Aorta (tissue), 5 donors: ENCODE measurements around the gene CATSPER1. TPM values are rescaled to one million over a fixed set of nuclear protein-coding genes. Genes with fewer than 3 reads are reported as not detected.
A peak's percentile ranks its signal among the peaks of the same experiment; 100 is the strongest.

Source experiments
- ATAC-seq: fragments of 200-7000 bp; cut with Tn5 transposase; one replicate; pipeline ENCODE4 v1.9.1; 2022; ENCODE audit warnings: moderate library complexity; ENCODE audit not compliant: low FRiP score
- DNase-seq, 2 donors: peaks; one replicate each; pipeline ENCODE4 v3.0.0-alpha.2; 2020
- H3K27ac ChIP-seq, 2 donors: one replicate each; pipeline ENCODE4 v1.5.1; 2013; ENCODE audit warnings: low read length in 2 of 2, mild to moderate bottlenecking in 2 of 2, moderate library complexity in 2 of 2, control low read depth in 1 of 2, inconsistent platforms in 1 of 2, low read depth in 1 of 2
- H3K27me3 ChIP-seq, 2 donors: one replicate each; pipeline ENCODE4 v1.6.1; 2013; ENCODE audit warnings: control low read depth in 1 of 2, low read length in 1 of 2, mild to moderate bottlenecking in 1 of 2, moderate library complexity in 1 of 2; ENCODE audit not compliant: insufficient read depth in 2 of 2, control insufficient read depth in 1 of 2
- H3K36me3 ChIP-seq, 2 donors: one replicate each; pipeline ENCODE4 v1.6.1; 2013; ENCODE audit warnings: control low read depth in 1 of 2, low read length in 1 of 2, mild to moderate bottlenecking in 1 of 2; ENCODE audit not compliant: insufficient read depth in 2 of 2, control insufficient read depth in 1 of 2
- H3K4me1 ChIP-seq, 2 donors: one replicate each; pipeline ENCODE4 v1.6.1; 2013; ENCODE audit warnings: low read length in 2 of 2, control low read depth in 1 of 2, mild to moderate bottlenecking in 1 of 2, moderate library complexity in 1 of 2; ENCODE audit not compliant: insufficient read depth in 2 of 2, control insufficient read depth in 1 of 2
- H3K4me3 ChIP-seq, 2 donors: one replicate each; pipeline ENCODE4 v1.5.1; 2013; ENCODE audit warnings: low read length in 2 of 2, control low read depth in 1 of 2, mild to moderate bottlenecking in 1 of 2
- H3K9me3 ChIP-seq: one replicate; pipeline ENCODE4 v1.6.1; 2013; ENCODE audit warnings: mild to moderate bottlenecking, low read length; ENCODE audit not compliant: control insufficient read depth
- WGBS, 2 donors: extraction: QIAGEN DNeasy Blood & Tissue Kit; methylation state at CpG; one replicate each; pipeline ENCODE4 v1.1.7; 2013; 5-methylcytosine and 5-hydroxymethylcytosine counted together
- intact Hi-C, 2 donors: fragments of 100-400 bp; cut with DNase I; formaldehyde crosslinking; loops; one replicate each; pipeline versions ENCODE4 v1.14.2 to v1.15.0; 2022
- polyA plus RNA-seq, 2 donors: library from polyadenylated mRNA; stranded (reverse); fragments of 200-250 nt; gene quantifications; one replicate each; pipeline ENCODE4 v1.2.3, GENCODE V29; 2013
- total RNA-seq, 2 donors: library from RNA; stranded (reverse); fragmentation: NEBNext Ultra II Directional; extraction: Animal tissue kit (Norgen Biotek cat#: 25700); gene quantifications; one replicate each; pipeline ENCODE4 v1.2.1, GENCODE V29; 2021
- donor health status: healthy with polysubstance abuse.
- donor health status: Bipolar disorder and iron deficiency.
- donor health status: DM: no; HTN: no; CAD: no.
- donor health status: DM: no; HTN: no; CAD: no.
- donor health status: DM: yes; HTN: yes; CAD: no.

Gene CATSPER1
- total and polyA plus RNA-seq, 4 donors: 0.10 to 1.2 (median 1.0) TPM; not detected in 1

DNA sequence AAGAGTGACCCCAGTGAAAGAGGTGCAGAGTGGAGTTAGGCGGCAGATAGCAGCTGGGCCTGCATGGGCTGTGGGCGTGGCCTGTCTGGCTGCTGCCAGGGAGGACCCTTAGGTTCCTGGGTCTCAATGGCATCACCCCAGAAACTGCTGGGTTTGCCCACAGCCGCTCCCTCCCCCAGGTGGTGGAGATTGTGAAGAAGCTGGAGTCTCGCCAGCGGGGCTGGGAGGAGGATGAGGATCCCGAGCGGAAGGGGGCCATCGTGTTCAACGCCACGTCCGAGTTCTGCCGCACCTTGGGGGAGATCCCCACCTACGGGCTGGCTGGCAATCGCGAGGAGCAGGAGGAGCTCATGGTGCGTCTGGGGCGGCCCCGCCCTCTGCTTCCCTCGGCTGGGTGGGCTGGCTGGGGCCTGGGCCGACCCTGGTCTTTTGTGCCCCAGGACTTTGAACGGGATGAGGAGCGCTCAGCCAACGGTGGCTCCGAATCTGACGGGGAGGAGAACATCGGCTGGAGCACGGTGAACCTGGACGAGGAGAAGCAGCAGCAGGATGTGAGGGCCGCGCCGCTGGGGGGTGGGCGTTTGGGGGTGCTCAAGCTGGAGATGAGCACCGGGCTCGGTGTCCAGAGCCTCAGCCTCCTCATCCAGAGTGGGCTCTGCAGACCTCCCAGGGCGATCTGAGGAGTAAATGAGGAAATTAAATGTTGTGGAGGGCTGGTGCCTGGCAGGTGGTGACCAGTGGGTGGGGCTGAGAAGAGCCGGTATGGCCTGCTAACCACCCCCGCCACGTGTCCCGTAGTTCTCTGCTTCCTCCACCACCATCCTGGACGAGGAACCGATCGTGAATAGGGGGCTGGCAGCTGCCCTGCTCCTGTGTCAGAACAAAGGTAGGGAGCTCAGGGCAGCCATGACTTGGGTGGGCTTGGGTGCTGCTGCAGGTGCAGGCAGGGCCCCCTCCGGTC lies 49.8 kb downstream of the CATSPER1 start:
- Histone ChIP-seq H3K4me3 (no peak overlapping the region), H3K4me1 (no peaks in the 10 kb centered on the region), H3K27ac (no peak overlapping the region), H3K9me3 (no peaks in the 10 kb centered on the region), H3K27me3 (no peaks in the 10 kb centered on the region), H3K36me3 (peaks cover 3 to 9% of the 10 kb centered on the region in 2 donors)
- 83 to 84% methylated on average over 43 of the region's 43 CpGs for WGBS, 2 donors
- intact Hi-C loops: no loop called here
- no peak for DNase-seq
- peak; percentile 16 for ATAC-seq

DNA sequence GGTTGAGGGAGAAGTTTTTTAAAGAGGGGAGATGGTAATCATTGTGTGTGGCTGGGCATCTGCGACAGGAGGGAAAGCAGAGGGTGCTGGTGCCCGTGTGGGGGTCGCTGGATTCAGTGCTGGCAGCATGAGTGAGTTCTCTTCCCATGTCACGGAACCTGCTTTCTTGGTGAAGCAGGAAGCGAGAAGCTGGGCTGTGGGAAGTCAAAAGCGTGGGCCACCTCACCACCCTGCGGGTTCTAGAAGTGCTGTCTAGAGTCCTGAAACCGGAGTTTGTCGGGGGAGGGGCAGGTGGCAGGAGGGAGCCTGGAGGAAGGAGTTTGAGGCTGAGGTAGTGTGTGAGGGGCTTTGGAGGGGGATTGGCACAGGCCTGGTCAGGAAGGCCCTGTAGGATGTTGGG lies 50.5 kb downstream of the CATSPER1 start:
- Histone ChIP-seq H3K27ac (no peak overlapping the region), H3K27me3 (no peaks in the 10 kb centered on the region), H3K4me3 (no peak overlapping the region), H3K4me1 (no peaks in the 10 kb centered on the region), H3K9me3 (no peaks in the 10 kb centered on the region), H3K36me3 (peaks cover 3 to 9% of the 10 kb centered on the region in 2 donors)
- 89 to 91% methylated on average over 9 of the region's 9 CpGs for WGBS, 2 donors
- ATAC-seq (no peak), DNase-seq (peak in 1 of 2 donors; percentile 33)
- intact Hi-C loops: no loop called here

DNA sequence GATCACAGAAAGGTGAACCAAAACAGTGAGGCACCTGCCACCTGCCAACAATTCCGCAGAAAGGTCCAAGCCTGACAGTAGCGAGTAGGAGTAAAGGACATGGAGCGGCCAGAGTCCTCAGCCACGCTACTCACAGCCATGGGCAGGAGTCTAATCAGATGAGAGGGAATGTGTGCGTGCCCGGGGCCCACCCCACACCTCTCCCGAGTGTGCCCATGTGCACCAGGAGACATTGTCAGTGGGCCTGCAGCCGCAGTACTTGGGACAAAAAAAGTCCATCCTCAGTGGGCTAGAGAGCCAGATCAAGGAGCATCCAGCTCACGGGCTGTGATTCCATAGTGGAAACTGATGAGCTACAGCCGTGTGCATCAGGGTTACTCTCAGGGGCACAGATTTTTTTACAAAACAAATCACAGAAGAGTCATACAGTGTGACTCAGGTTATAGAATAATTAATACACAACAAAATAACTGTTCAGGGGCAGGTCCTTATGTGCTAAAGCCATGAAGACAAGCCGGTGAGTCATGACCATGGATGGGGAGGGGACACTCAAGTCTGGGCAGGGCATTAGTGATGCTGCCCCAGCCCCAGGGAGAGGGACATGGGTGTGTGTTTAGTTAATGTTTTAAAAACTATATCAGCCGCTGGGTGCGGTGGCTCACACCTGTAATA lies 52.7 kb downstream of the CATSPER1 start:
- DNase-seq (no peak), ATAC-seq (no peak)
- no peak overlapping the region for H3K27ac ChIP-seq
- WGBS, 2 donors: 92 to 94% methylated on average over 13 of the region's 13 CpGs
- no peaks in the 10 kb centered on the region for H3K9me3 ChIP-seq
- H3K4me3 ChIP-seq: no peak overlapping the region
- no peaks in the 10 kb centered on the region for H3K4me1 ChIP-seq
- no peaks in the 10 kb centered on the region for H3K27me3 ChIP-seq
- intact Hi-C loops: no loop called here
- H3K36me3 ChIP-seq: peaks cover 3 to 9% of the 10 kb centered on the region in 2 donors

DNA sequence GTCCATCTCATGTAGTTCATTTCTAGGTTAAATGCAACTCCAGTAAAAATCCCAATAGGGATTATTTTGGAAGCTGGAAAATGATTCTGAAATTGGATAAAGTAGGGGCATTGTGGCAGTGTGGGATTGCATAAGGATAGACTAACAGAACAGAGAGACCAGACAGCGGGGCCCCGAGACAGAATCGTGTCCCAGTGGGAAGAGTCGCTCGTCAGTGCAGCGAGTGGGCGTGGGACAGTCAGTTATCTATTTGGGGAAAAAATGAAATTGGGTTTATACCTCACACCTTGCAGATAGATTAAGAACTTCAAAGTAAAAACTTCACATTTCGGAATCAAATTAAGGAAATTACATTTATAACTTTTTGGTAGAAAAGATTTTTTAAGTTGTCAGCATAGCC lies 54.2 kb downstream of the CATSPER1 start:
- Histone ChIP-seq H3K9me3 (no peaks in the 10 kb centered on the region), H3K4me1 (no peaks in the 10 kb centered on the region), H3K36me3 (peaks cover 0 to 6% of the 10 kb centered on the region in 2 donors), H3K4me3 (no peak overlapping the region), H3K27ac (no peak overlapping the region), H3K27me3 (no peaks in the 10 kb centered on the region)
- no peak for ATAC-seq
- intact Hi-C loops: no loop called here
- no peak for DNase-seq
- WGBS, 2 donors: 93 to 94% methylated on average over 8 of the region's 8 CpGs

DNA sequence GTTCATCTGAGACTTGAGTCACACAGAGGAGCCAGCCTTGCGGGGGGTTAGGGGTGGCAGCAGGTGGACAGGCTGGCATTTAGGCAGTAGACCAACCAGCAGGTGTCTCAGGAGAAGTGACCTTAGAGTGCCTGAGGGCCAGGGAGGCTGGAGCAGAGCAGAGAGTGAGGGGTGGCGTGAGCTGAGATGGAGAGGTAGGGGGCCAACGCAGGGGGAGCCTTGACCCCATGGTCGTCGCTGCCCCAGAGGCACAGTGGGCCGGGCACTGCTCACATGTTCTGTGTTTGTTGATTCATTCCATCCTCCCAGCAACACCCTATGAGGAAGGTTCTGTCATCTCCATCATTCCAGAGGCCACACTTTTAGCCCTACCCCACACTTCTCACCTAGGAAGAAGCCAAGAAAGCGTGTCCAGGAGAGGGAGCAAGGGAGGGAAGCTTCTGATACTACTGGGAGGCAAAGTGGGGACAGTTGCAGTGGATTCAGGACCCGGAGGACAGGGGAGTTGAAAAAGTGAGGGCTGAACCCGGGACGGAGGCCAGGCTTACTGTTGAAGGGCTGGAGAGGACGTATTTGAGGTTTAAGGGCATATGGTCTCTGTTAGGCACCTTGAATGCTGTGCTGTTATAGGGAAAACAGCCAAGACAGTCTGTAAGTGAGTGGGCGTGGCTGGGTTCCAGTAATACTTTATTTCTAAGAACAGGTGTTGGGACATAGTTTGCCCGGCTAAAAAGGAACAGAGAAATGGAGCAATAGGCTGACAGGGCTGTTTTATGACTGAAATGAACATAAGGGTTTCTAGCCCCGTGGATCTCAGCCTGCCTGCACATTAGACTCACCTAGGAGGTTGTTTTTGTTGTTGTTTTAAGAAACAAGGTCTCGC lies 57.4 kb downstream of the CATSPER1 start:
- WGBS, 2 donors: 81 to 83% methylated on average over 15 of the region's 15 CpGs
- peak; percentile 23 for ATAC-seq
- Histone ChIP-seq H3K4me3 (no peak overlapping the region), H3K9me3 (no peaks in the 10 kb centered on the region), H3K27me3 (no peaks in the 10 kb centered on the region), H3K27ac (no peak overlapping the region), H3K36me3 (peaks cover 0 to 20% of the 10 kb centered on the region in 2 donors), H3K4me1 (no peaks in the 10 kb centered on the region)
- DNase-seq: no peak
- intact Hi-C loops: loop anchor here in 1 of 2 donors (5.0 kb wide), 1 partner anchor 102 kb away; no protein-coding TSS in a partner anchor

DNA sequence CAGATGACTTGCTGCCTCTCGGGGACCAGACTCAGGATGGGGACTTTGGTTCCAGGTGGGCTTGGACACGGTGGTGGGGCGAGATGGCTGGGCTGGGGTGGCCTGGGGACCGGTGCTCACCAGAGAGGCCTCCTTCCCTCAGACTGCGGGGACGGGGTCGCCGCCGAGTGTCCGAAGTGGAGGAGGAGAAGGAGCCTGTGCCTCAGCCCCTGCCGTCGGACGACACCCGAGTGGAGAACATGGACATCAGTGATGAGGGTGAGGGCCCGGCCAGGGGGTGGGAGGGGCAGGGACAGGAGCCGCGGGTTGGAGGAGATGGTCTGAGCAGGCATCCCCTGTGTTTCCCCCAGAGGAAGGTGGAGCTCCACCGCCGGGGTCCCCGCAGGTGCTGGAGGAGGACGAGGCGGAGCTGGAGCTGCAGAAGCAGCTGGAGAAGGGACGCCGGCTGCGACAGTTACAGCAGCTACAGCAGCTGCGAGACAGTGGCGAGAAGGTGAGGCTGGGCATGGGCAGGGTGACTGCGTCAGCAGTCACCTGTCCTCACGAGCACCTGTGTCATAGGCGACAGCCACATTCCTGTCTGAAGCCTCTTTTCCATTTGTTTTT lies 58.8 kb downstream of the CATSPER1 start:
- 89 to 91% methylated on average over 25 to 30 of the region's 30 CpGs for WGBS, 2 donors
- no peak overlapping the region for H3K4me3 ChIP-seq

More for the DNA sequence above, 58.8 kb downstream of the CATSPER1 start:
- no peaks in the 10 kb centered on the region for H3K27me3 ChIP-seq
- intact Hi-C loops: loop anchor here in 1 of 2 donors (5.0 kb wide), 1 partner anchor 100 kb away; no protein-coding TSS in a partner anchor
- H3K27ac ChIP-seq: no peak overlapping the region
- DNase-seq: no peak
- no peaks in the 10 kb centered on the region for H3K9me3 ChIP-seq
- peaks cover 0 to 20% of the 10 kb centered on the region in 2 donors for H3K36me3 ChIP-seq
- H3K4me1 ChIP-seq: no peaks in the 10 kb centered on the region
- ATAC-seq: no peak
